ENCODE measurements around the gene SLC6A19.

GRCh38 chr5:1190278-1190677, 11.1 kb upstream of the SLC6A19 start:
- TF ChIP-seq CTCF (IDR thresholded peaks at IDR 0.05) (no peak), POLR2A (IDR thresholded peaks at IDR 0.05) (no peak)

Measured in prostate gland (tissue), 2 donors.